NCI-H2196 treated with DMSO at 0.1 percent for 48 hours (cell line): ENCODE measurements around the gene PHACTR3.

ENCODE experiments used
- DNase-seq: peaks from one replicate; lab custom pipeline; 2025; ENCODE audit not compliant: unreplicated experiment; lab: John Stamatoyannopoulos, UW

PHACTR3 gene

GRCh38 chr20:59588236-59588855 is 16.0 kb upstream of the PHACTR3 start:
- no peak for DNase-seq

- no peak for DNase-seq
Observed at GRCh38 chr20:59589086-59589684, 15.2 kb upstream of the PHACTR3 start.

GRCh38 chr20:59591061-59591460 is 13.3 kb upstream of the PHACTR3 start:
- DNase-seq, result no peak

GRCh38 chr20:59596690-59597089 is 7.7 kb upstream of the PHACTR3 start:
- no peak for DNase-seq

- no peak for DNase-seq
Observed at GRCh38 chr20:59597240-59597639, 7.1 kb upstream of the PHACTR3 start.

GRCh38 chr20:59598625-59599310 is 5.6 kb upstream of the PHACTR3 start:
- DNase-seq, result peak; percentile 30

- no peak for DNase-seq
Observed at GRCh38 chr20:59599941-59600340, 4.4 kb upstream of the PHACTR3 start.

GRCh38 chr20:59600472-59600871 is 3.9 kb upstream of the PHACTR3 start:
- no peak for DNase-seq

GRCh38 chr20:59602546-59603080 is 1.7 kb upstream of the PHACTR3 start:
- no peak for DNase-seq

- DNase-seq, result no peak
Observed at GRCh38 chr20:59603176-59603575, 1.2 kb upstream of the PHACTR3 start.

GRCh38 chr20:59604741-59605600 is 631 bp downstream of the PHACTR3 start:
- no peak for DNase-seq

GRCh38 chr20:59605601-59606364 is 1.4 kb downstream of the PHACTR3 start:
- DNase-seq, result no peak

- DNase-seq, result no peak
Observed at GRCh38 chr20:59606566-59606965, 2.2 kb downstream of the PHACTR3 start.

- DNase-seq, result no peak
Observed at GRCh38 chr20:59608396-59608795, 4.1 kb downstream of the PHACTR3 start.

- no peak for DNase-seq
Observed at GRCh38 chr20:59608871-59609270, 4.5 kb downstream of the PHACTR3 start.

GRCh38 chr20:59611286-59611685 is 6.9 kb downstream of the PHACTR3 start:
- DNase-seq, result no peak

- no peak for DNase-seq
Observed at GRCh38 chr20:59613861-59614260, 9.5 kb downstream of the PHACTR3 start.

- no peak for DNase-seq
Observed at GRCh38 chr20:59614714-59615113, 10.4 kb downstream of the PHACTR3 start.

- DNase-seq, result no peak
Observed at GRCh38 chr20:59616306-59616705, 12.0 kb downstream of the PHACTR3 start.

- no peak for DNase-seq
Observed at GRCh38 chr20:59617221-59617620, 12.9 kb downstream of the PHACTR3 start.

- no peak for DNase-seq
Observed at GRCh38 chr20:59618131-59618530, 13.8 kb downstream of the PHACTR3 start.
